IMR-90 (cell line): ENCODE results near the gene ZNF48. TPM values are rescaled to one million over a fixed set of nuclear protein-coding genes. Genes with fewer than 3 reads are reported as not detected.

Source experiments
- ATAC-seq: fragments of 200-7000 bp; cut with Tn5 transposase; 2 replicates; pipeline ENCODE4 v1.9.1; 2020; ENCODE audit warnings: low read depth, mild to moderate bottlenecking, moderate library complexity
- BruUV-seq: library from RNA; stranded (reverse); fragments of 400-500 nt; replicated peaks from 2 replicates; lab custom pipeline; 2021; lab: Mats Ljungman, UMichigan
- CTCF ChIA-PET: fragments of 300-600 bp; formaldehyde crosslinking; extraction: SDS; loops from one replicate; lab custom pipeline; 2021; ENCODE audit warnings: antibody characterized with exemption; lab: Yijun Ruan, JAX
- POLR2A ChIA-PET: fragments of 300-600 bp; sonication (Branson Sonifier 250); formaldehyde crosslinking; loops from one replicate; lab custom pipeline; 2022; ENCODE audit warnings: antibody characterized with exemption; ENCODE audit not compliant: unreplicated experiment; lab: Charles Lee
- DNase-seq: peaks from one replicate; pipeline ENCODE4 v3.0.0; 2013
- H2AFZ ChIP-seq: replicated peaks from 2 replicates; pipeline ENCODE3; 2013; ENCODE audit warnings: low read length, mild to moderate bottlenecking; ENCODE audit not compliant: poor library complexity
- H2AK5ac ChIP-seq: 2 replicates; pipeline ENCODE4 v1.6.1; 2013; ENCODE audit warnings: low read depth, low read length, inconsistent platforms
- H2AK9ac ChIP-seq: replicated peaks from 2 replicates; pipeline ENCODE3; 2013; ENCODE audit warnings: mild to moderate bottlenecking, low read depth, low read length, moderate library complexity; ENCODE audit not compliant: poor library complexity
- H2BK120ac ChIP-seq: 2 replicates; pipeline ENCODE4 v1.6.1; 2013; ENCODE audit warnings: low read depth, low read length, inconsistent platforms
- H2BK15ac ChIP-seq: 3 replicates; pipeline ENCODE4 v1.6.1; 2013; ENCODE audit warnings: low read depth, low read length, inconsistent platforms
- H2BK20ac ChIP-seq: 2 replicates; pipeline ENCODE4 v1.6.1; 2013; ENCODE audit warnings: low read depth, mild to moderate bottlenecking, inconsistent platforms, low read length, moderate library complexity
- H2BK5ac ChIP-seq: 2 replicates; pipeline ENCODE4 v1.6.1; 2013; ENCODE audit warnings: mild to moderate bottlenecking, low read depth, low read length, inconsistent platforms; ENCODE audit not compliant: poor library complexity, severe bottlenecking
- H3K14ac ChIP-seq: replicated peaks from 2 replicates; pipeline ENCODE4 v1.6.1; 2013; ENCODE audit warnings: low read depth, low read length, inconsistent platforms
- H3K18ac ChIP-seq: 2 replicates; pipeline ENCODE4 v1.6.1; 2013; ENCODE audit warnings: low read depth, low read length, control low read depth
- H3K23ac ChIP-seq: 2 replicates; pipeline ENCODE4 v1.6.1; 2013; ENCODE audit warnings: low read depth, low read length, inconsistent platforms
- H3K27ac ChIP-seq: 2 replicates; pipeline ENCODE4 v1.5.1; 2013; ENCODE audit warnings: mild to moderate bottlenecking, control low read depth, low read length; ENCODE audit not compliant: insufficient read depth
- H3K27me3 ChIP-seq: 2 replicates; pipeline ENCODE4 v1.6.1; 2013; ENCODE audit warnings: low read length; ENCODE audit not compliant: control insufficient read depth, insufficient read depth
- H3K36me3 ChIP-seq: 2 replicates; pipeline ENCODE4 v1.6.1; 2013; ENCODE audit warnings: low read length, mixed read lengths; ENCODE audit not compliant: control insufficient read depth, insufficient read depth
- H3K4ac ChIP-seq: 2 replicates; pipeline ENCODE4 v1.6.1; 2013; ENCODE audit warnings: low read depth, low read length, inconsistent platforms
- H3K4me1 ChIP-seq: 2 replicates; pipeline ENCODE4 v1.6.1; 2013; ENCODE audit warnings: low read length, mixed read lengths; ENCODE audit not compliant: control insufficient read depth, insufficient read depth
- H3K4me2 ChIP-seq: 2 replicates; pipeline ENCODE4 v1.6.1; 2013; ENCODE audit warnings: low read depth, mild to moderate bottlenecking, control low read depth, low read length, moderate library complexity
- H3K4me3 ChIP-seq: 2 replicates; pipeline ENCODE4 v1.5.1; 2013; ENCODE audit warnings: low read depth, mild to moderate bottlenecking, control low read depth, low read length, moderate library complexity; ENCODE audit not compliant: insufficient read depth
- H3K56ac ChIP-seq: 2 replicates; pipeline ENCODE4 v1.6.1; 2013; ENCODE audit warnings: low read length, inconsistent platforms; ENCODE audit not compliant: insufficient read depth; ENCODE audit errors: extremely low read depth
- H3K79me1 ChIP-seq, 2 experiments: 2 replicates each; pipeline ENCODE4 v1.6.1; 2013; ENCODE audit warnings: low read length in 2 of 2, inconsistent platforms in 1 of 2, low read depth in 1 of 2
- H3K9ac ChIP-seq: 2 replicates; pipeline ENCODE4 v1.6.1; 2013; ENCODE audit warnings: low read depth, low read length, control low read depth
- H3K9me1 ChIP-seq: 2 replicates; pipeline ENCODE4 v1.6.1; 2013; ENCODE audit warnings: low read length, inconsistent platforms; ENCODE audit not compliant: insufficient read depth
- H3K9me3 ChIP-seq: 2 replicates; pipeline ENCODE4 v1.6.1; 2013; ENCODE audit warnings: low read length; ENCODE audit not compliant: control insufficient read depth, insufficient read depth
- H4K20me1 ChIP-seq: 2 replicates; pipeline ENCODE4 v1.6.1; 2013; ENCODE audit warnings: low read length, inconsistent platforms; ENCODE audit not compliant: insufficient read depth
- H4K5ac ChIP-seq: 2 replicates; pipeline ENCODE4 v1.6.1; 2013; ENCODE audit warnings: mild to moderate bottlenecking, low read depth, low read length, control low read depth
- H4K8ac ChIP-seq, 2 experiments: 2 replicates each; pipeline ENCODE4 v1.6.1; 2013; ENCODE audit warnings: low read depth in 2 of 2, low read length in 2 of 2, control low read depth in 1 of 2, inconsistent platforms in 1 of 2
- H4K91ac ChIP-seq: 2 replicates; pipeline ENCODE4 v1.6.1; 2013; ENCODE audit warnings: low read depth, low read length, inconsistent platforms; ENCODE audit not compliant: insufficient read depth
- BHLHE40 ChIP-seq: fragments of 150-350 bp; IDR thresholded peaks from 2 replicates; pipeline ENCODE4 v1.6.1; 2016; ENCODE audit warnings: mild to moderate bottlenecking, low read depth, low read length
- CEBPB ChIP-seq: IDR thresholded peaks from 2 replicates; pipeline ENCODE4 v1.6.1; 2012; ENCODE audit warnings: low read depth, low read length, improper control_type of control experiment
- CHD1 ChIP-seq: IDR thresholded peaks from 2 replicates; pipeline ENCODE4 v1.6.1; 2012; ENCODE audit warnings: low read depth, low read length, improper control_type of control experiment
- CTCF ChIP-seq: conservative IDR thresholded peaks from 2 replicates; pipeline ENCODE4 v1.5.1; 2012; ENCODE audit warnings: mild to moderate bottlenecking, low read depth, low read length, improper control_type of control experiment
- FOS ChIP-seq: fragments of 150-350 bp; IDR thresholded peaks from 2 replicates; pipeline ENCODE4 v1.6.1; 2016; ENCODE audit warnings: low read depth, low read length
- MAFK ChIP-seq: IDR thresholded peaks from 2 replicates; pipeline ENCODE4 v1.6.1; 2012; ENCODE audit warnings: low read depth, low read length, improper control_type of control experiment
- MAZ ChIP-seq: IDR thresholded peaks from 2 replicates; pipeline ENCODE4 v1.6.1; 2012; ENCODE audit warnings: low read depth, mild to moderate bottlenecking, low read length, improper control_type of control experiment, moderate library complexity, borderline replicate concordance
- MXI1 ChIP-seq: IDR thresholded peaks from 2 replicates; pipeline ENCODE4 v1.6.1; 2012; ENCODE audit warnings: low read depth, mild to moderate bottlenecking, low read length, moderate library complexity, borderline replicate concordance
- POLR2A ChIP-seq: IDR thresholded peaks from 2 replicates; pipeline ENCODE4 v1.6.1; 2012; ENCODE audit warnings: mild to moderate bottlenecking, low read depth, low read length
- RAD21 ChIP-seq: IDR thresholded peaks from 2 replicates; pipeline ENCODE4 v1.6.1; 2012; ENCODE audit warnings: low read length, improper control_type of control experiment
- RFX5 ChIP-seq: IDR thresholded peaks from 2 replicates; pipeline ENCODE4 v1.8.0; 2012; ENCODE audit warnings: low read depth, mild to moderate bottlenecking, low read length, moderate library complexity
- USF2 ChIP-seq: fragments of 150-350 bp; IDR thresholded peaks from 2 replicates; pipeline ENCODE4 v1.6.1; 2017; ENCODE audit warnings: mild to moderate bottlenecking, antibody characterized with exemption, low read length, low read depth
- WGBS, 2 experiments: methylation state at CpG; one replicate each; pipeline versions ENCODE4 v1.1.5 to v1.1.7; 2013; ENCODE audit warnings: missing lambda C conversion rate in 2 of 2; ENCODE audit not compliant: insufficient read length in 1 of 2; ENCODE audit errors: extremely low coverage in 2 of 2; 5-methylcytosine and 5-hydroxymethylcytosine counted together
- dilution Hi-C: fragments of 300-500 bp; cut with HindIII; formaldehyde crosslinking; loops from one replicate; pipeline ENCODE4 v1.14.3; 2018; ENCODE audit warnings: low sequenced_read_pairs; ENCODE audit not compliant: unreplicated experiment
- in situ Hi-C: fragments of 300-500 bp; cut with MboI; formaldehyde crosslinking; loops from 3 replicates; pipeline ENCODE4 v1.14.3; 2019; ENCODE audit warnings: low sequenced_read_pairs, inconsistent platforms, mixed read lengths
- intact Hi-C: fragments of 100-400 bp; cut with micrococcal nuclease; formaldehyde crosslinking; loops from 2 replicates; pipeline ENCODE4 v1.10.0; 2022
- polyA plus RNA-seq, 3 experiments: library from polyadenylated mRNA; depleted of rRNA; stranded (reverse); fragments of >200 nt; gene quantifications; 2 replicates each; pipeline ENCODE4 v1.2.3, GENCODE V29; 2012; ENCODE audit warnings: low replicate concordance in 1 of 3
- total RNA-seq: library from RNA; depleted of rRNA; stranded (reverse); fragments of >200 nt; gene quantifications from 2 replicates; pipeline ENCODE4 v1.2.3, GENCODE V29; 2012

ZNF48 gene
- total and polyA plus RNA-seq, 2 of the 4 experiments (the other 2 are of a cell fraction) = 5.8 to 6.6 TPM

DNA sequence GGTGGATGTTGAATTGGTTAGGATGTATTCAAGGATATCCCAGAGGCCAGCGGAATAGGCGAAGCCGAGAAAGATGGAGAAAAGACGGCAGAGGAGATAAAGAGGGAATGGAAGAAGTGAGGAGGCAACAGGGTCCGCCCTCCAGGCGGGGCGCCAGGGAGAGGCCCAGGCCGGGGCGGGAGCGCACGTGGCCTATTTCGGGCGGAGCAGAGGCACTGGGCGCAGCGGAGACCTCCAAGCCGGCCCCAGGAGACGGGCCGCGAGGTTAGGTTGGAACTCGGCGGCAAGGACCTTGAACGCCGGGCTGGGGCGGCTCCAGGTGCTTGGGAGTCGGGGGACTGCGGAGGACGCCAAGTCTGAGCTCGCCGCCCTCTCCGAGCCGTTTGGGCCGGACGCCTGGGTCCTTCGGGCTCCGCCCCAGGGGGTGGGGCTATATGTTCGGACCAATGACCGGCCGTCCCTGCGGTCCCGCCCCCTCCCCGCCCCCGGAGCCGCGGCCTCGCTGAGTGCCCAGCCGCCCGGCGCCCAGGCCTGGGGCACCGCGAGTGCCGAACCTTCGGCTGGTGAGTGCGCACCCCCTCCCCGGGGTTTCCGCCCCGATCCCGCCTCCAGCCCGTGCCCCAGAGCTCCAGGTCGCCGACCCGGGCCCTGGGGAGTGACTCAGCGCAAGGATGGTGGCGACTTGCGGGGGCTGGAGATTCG is 12.0 kb downstream of the ZNF48 start, which contains the start of gene ZNF771:
Gene ZNF771, plus strand, starts transcription at position 505 of the 702 bp plus-strand sequence. CDS start 448 bp downstream, outside the sequence.
- Histone ChIP-seq H3K18ac (peak within 1 kb of the TSS; percentile 39; the same call in 1 of the 2 replicates), H4K91ac (peak within 1 kb of the TSS; percentile 59), H3K4me3 (peak within 1 kb of the TSS; percentile 71), H3K79me1 (peaks cover 15 to 43% of the 10 kb centered on the region in 2 experiments), H4K5ac (peak within 1 kb of the TSS; percentile 72), H3K9ac (peak within 1 kb of the TSS; percentile 87), H3K27ac (peak within 1 kb of the TSS; percentile 84), H4K8ac (peak within 1 kb of the TSS; percentile 84 to 96), H2BK20ac (peak within 1 kb of the TSS; percentile 32), H2AK9ac (peak within 1 kb of the TSS; percentile 92), H3K4me1 (peaks cover 11% of the 10 kb centered on the region), H2BK120ac (peak within 1 kb of the TSS; percentile 74), H2AFZ (peak within 1 kb of the TSS; percentile 97), H3K36me3 (peaks cover 11% of the 10 kb centered on the region), H3K9me3 (no peaks in the 10 kb centered on the region), H2AK5ac (peak within 1 kb of the TSS; percentile 90), H3K27me3 (no peaks in the 10 kb centered on the region), H3K9me1 (peaks cover 11% of the 10 kb centered on the region), H2BK5ac (peak within 1 kb of the TSS; percentile 82), H3K4me2 (peak within 1 kb of the TSS; percentile 93), H4K20me1 (peaks cover 10% of the 10 kb centered on the region; the same call in 1 of the 2 replicates), H3K56ac (peak within 1 kb of the TSS; percentile 77), H3K14ac (peak within 1 kb of the TSS; percentile 97), H3K23ac (peak within 1 kb of the TSS; percentile 86), H2BK15ac (peak within 1 kb of the TSS; percentile 33; the same call in 2 of the 3 replicates), H3K4ac (peak within 1 kb of the TSS; percentile 95)
- no TSS peak for BruUV-seq
- ChIA-PET CTCF (no interaction called here), POLR2A (interaction anchor here (1.0 to 1.1 kb wide), 2 partner anchors 10 to 12 kb away, joined by 3 to 7 read pairs; partner anchors contain the start of gene ZNF48)
- DNase-seq = peak; percentile 76
- intact Hi-C loops = loop anchor here (10.0 kb wide), 1 partner anchor 312 kb away; the partner anchor contains the start of genes TBX6 and YPEL3
- TF ChIP-seq FOS (no peak; the same call in 1 of the 2 replicates), BHLHE40 (peak; percentile 75), MAFK (no peak), CHD1 (no peak), CTCF (no peak), RAD21 (no peak), MAZ (peak; percentile 15; the same call in 1 of the 2 replicates), RFX5 (no peak), MXI1 (peak; percentile 91), USF2 (peak; percentile 85), CEBPB (no peak), POLR2A (peak; percentile 64; the same call in 1 of the 2 replicates)
- dilution Hi-C loops = no loop called here
- 0% methylated on average over 9 of the region's 65 CpGs; no CpG with 5 or more reads in 1 of the 2 experiments for WGBS, 2 experiments
- peak; percentile 96 for ATAC-seq
- in situ Hi-C loops = loop anchor here (10.0 to 25.0 kb wide), 2 partner anchors 220 to 332 kb away; partner anchors contain the start of genes BOLA2B, CORO1A, PPP4C and SLX1A
